IPS DF 6.9 (cell line): ENCODE data around the gene APBB2.

Source experiments
- DNase-seq: peaks from one replicate; pipeline ENCODE4 v3.0.0-alpha.2; 2013; ENCODE audit warnings: low read depth, low spot score
- H3K27ac ChIP-seq: one replicate; pipeline ENCODE4 v1.5.1; 2013; ENCODE audit warnings: low read length, control low read depth
- H3K27me3 ChIP-seq: 2 replicates; pipeline ENCODE4 v1.6.1; 2013; ENCODE audit warnings: mild to moderate bottlenecking, low read length; ENCODE audit not compliant: control insufficient read depth, insufficient read depth
- H3K36me3 ChIP-seq: 2 replicates; pipeline ENCODE4 v1.6.1; 2013; ENCODE audit warnings: low read length; ENCODE audit not compliant: control insufficient read depth, insufficient read depth
- H3K4me1 ChIP-seq: 2 replicates; pipeline ENCODE4 v1.6.1; 2013; ENCODE audit warnings: low read length; ENCODE audit not compliant: control insufficient read depth, insufficient read depth
- H3K4me3 ChIP-seq: 2 replicates; pipeline ENCODE4 v1.5.1; 2013; ENCODE audit warnings: mild to moderate bottlenecking, low read length
- H3K9me3 ChIP-seq: 2 replicates; pipeline ENCODE4 v1.6.1; 2013; ENCODE audit warnings: low read length, inconsistent platforms; ENCODE audit not compliant: control insufficient read depth, insufficient read depth
- WGBS: extraction: QIAGEN DNeasy Blood & Tissue Kit; methylation state at CpG from one replicate; pipeline ENCODE4 v1.1.7; 2013; ENCODE audit warnings: mixed read lengths, missing lambda C conversion rate; ENCODE audit not compliant: insufficient read length, insufficient coverage; 5-methylcytosine and 5-hydroxymethylcytosine counted together

Gene APBB2

DNA sequence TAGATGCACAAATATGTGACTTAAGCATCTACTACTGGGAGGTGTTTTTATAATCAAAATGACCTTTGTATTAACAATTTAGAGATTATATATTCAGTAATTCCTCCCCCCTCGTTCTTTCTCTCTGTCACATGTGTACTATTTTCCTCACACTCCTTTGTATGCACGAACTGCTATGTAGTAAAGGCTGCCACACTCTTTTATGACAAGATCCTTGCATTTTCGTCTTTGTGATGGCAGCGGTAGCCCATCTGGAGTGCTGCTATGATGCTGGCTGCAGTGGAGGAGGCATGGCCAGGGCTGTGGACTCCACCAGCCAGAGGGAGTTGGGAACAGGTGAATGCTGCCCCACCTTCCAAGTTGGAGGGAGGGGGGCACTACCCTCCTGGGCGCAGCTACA lies 248.3 kb downstream of the APBB2 start:
- no peak overlapping the region for H3K4me3 ChIP-seq
- H3K9me3 ChIP-seq, result no peaks in the 10 kb centered on the region
- no peak for DNase-seq
- H3K36me3 ChIP-seq, result no peaks in the 10 kb centered on the region; the same call in 1 of the 2 replicates
- H3K27ac ChIP-seq, result no peak overlapping the region
- H3K27me3 ChIP-seq, result no peaks in the 10 kb centered on the region
- no CpG with 5 or more reads among the region's 5 CpGs for WGBS
- H3K4me1 ChIP-seq, result no peaks in the 10 kb centered on the region; the same call in 1 of the 2 replicates

- Histone ChIP-seq H3K27me3 (no peaks in the 10 kb centered on the region), H3K27ac (no peak overlapping the region), H3K36me3 (no peaks in the 10 kb centered on the region; the same call in 1 of the 2 replicates), H3K4me1 (no peaks in the 10 kb centered on the region; the same call in 1 of the 2 replicates), H3K4me3 (no peak overlapping the region), H3K9me3 (no peaks in the 10 kb centered on the region)
- DNase-seq, result no peak
- 100% methylated on average over 1 of the region's 1 CpG for WGBS
These were observed 250.4 kb downstream of the APBB2 start for GRCh38 chr4:40963897-40964478.

DNA sequence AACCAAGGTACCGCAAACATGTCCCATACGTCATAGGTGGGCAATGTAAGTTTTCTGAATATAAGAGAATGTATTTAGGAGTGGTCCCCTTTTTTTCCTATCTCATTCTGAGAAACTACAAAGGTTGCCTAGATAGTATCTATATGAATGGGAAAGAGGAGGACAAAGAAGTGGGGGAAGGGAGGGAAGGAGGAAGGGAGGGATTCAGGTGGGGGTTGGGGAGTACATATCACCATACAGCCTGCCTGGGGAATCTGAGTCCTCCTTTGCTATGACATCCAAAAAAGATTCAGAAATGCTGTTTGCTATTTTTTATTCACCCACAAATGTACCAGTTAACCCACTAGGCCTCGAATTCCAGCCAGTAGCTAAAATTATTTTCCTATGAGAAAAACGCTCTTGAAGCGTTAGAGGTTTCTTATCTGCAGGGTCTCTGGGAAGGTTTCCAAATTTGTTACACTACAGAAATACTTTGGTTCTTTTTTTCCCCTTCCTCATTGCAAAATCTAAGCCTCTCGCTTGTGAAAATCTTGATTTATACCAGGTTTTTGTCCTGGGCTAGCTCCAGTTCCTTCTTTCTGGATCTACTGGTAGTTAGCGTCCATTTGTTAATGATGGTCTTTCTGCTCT lies 251.7 kb downstream of the APBB2 start:
- H3K9me3 ChIP-seq, result no peaks in the 10 kb centered on the region
- DNase-seq, result no peak
- H3K36me3 ChIP-seq, result no peaks in the 10 kb centered on the region; the same call in 1 of the 2 replicates
- WGBS, result no CpG with 5 or more reads among the region's 7 CpGs
- no peak overlapping the region for H3K4me3 ChIP-seq
- H3K4me1 ChIP-seq, result no peaks in the 10 kb centered on the region; the same call in 1 of the 2 replicates
- no peaks in the 10 kb centered on the region for H3K27me3 ChIP-seq
- no peak overlapping the region for H3K27ac ChIP-seq

GRCh38 chr4:40960941-40961340 lies 253.4 kb downstream of the APBB2 start:
- Histone ChIP-seq H3K36me3 (no peaks in the 10 kb centered on the region), H3K9me3 (no peaks in the 10 kb centered on the region), H3K27ac (no peak overlapping the region), H3K4me1 (no peaks in the 10 kb centered on the region; the same call in 1 of the 2 replicates), H3K27me3 (no peaks in the 10 kb centered on the region), H3K4me3 (no peak overlapping the region)
- no peak for DNase-seq
- no CpG with 5 or more reads among the region's 1 CpG for WGBS

DNA sequence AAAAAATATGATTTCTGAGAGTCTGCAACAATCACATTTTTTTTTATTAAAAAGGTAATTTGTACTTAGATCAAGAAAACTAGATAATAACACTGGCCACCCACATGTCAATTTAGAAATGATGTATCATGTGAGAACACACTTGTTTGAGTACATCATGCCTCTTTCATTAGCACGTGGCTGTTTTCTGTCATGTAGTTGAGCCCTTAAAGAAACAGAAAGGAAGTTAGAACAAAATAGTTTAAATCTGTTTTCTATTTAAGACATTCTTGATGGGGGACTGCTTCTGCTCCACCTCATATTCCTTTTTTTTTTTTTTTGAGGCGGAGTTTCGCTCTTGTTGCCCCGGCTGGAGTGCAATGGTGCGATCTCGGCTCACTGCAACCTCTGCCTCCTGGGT lies 257.1 kb downstream of the APBB2 start:
- WGBS, result no CpG with 5 or more reads among the region's 6 CpGs
- H3K27me3 ChIP-seq, result no peaks in the 10 kb centered on the region
- H3K9me3 ChIP-seq, result no peaks in the 10 kb centered on the region
- H3K4me3 ChIP-seq, result no peak overlapping the region
- H3K27ac ChIP-seq, result no peak overlapping the region
- H3K36me3 ChIP-seq, result no peaks in the 10 kb centered on the region
- H3K4me1 ChIP-seq, result peaks cover 1% of the 10 kb centered on the region; the same call in 1 of the 2 replicates
- no peak for DNase-seq

DNA sequence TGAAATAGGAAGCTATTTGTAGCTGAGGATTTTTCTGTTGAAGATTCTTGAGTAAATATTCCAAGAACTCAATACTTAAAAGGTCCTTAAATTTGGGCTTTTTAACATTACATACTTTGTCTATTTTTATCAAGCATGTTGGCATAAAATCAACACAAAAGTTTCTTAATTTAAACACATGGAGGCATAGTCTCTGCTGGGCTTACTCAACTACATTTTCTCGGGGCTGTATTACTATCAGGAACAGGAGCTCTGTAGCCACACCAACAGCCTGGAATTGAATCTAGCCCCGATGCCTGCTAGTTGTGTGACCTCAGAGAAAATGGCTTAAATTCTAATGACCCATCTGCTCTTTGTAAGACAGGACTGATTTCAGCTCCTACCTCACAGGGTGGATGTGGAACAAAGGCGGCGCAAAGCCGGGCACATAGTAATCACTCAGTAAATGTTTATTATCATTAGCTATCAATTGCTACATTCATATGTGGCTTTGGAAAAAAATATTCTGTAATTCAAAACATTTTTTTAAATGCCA lies 257.6 kb downstream of the APBB2 start:
- Histone ChIP-seq H3K9me3 (no peaks in the 10 kb centered on the region), H3K4me3 (no peak overlapping the region), H3K36me3 (no peaks in the 10 kb centered on the region), H3K27me3 (no peaks in the 10 kb centered on the region), H3K4me1 (peaks cover 1% of the 10 kb centered on the region; the same call in 1 of the 2 replicates), H3K27ac (no peak overlapping the region)
- no peak for DNase-seq
- no CpG with 5 or more reads among the region's 5 CpGs for WGBS

- Histone ChIP-seq H3K36me3 (no peaks in the 10 kb centered on the region), H3K4me1 (peaks cover 1% of the 10 kb centered on the region; the same call in 1 of the 2 replicates), H3K4me3 (no peak overlapping the region), H3K27ac (no peak overlapping the region), H3K9me3 (no peaks in the 10 kb centered on the region), H3K27me3 (no peaks in the 10 kb centered on the region)
- no CpG with 5 or more reads among the region's 8 CpGs for WGBS
- DNase-seq, result no peak
These were observed 260.2 kb downstream of the APBB2 start for GRCh38 chr4:40954088-40954668.

GRCh38 chr4:40953283-40954087 lies 260.9 kb downstream of the APBB2 start:
- DNase-seq, result no peak
- no CpG with 5 or more reads among the region's 12 CpGs for WGBS
- H3K27me3 ChIP-seq, result no peaks in the 10 kb centered on the region
- no peak overlapping the region for H3K27ac ChIP-seq
- no peaks in the 10 kb centered on the region for H3K36me3 ChIP-seq
- no peaks in the 10 kb centered on the region for H3K9me3 ChIP-seq
- no peak overlapping the region for H3K4me3 ChIP-seq
- peaks cover 1% of the 10 kb centered on the region; the same call in 1 of the 2 replicates for H3K4me1 ChIP-seq

GRCh38 chr4:40952672-40953071 lies 261.7 kb downstream of the APBB2 start:
- Histone ChIP-seq H3K36me3 (no peaks in the 10 kb centered on the region), H3K27ac (no peak overlapping the region), H3K4me1 (peaks cover 1% of the 10 kb centered on the region; the same call in 1 of the 2 replicates), H3K27me3 (no peaks in the 10 kb centered on the region), H3K9me3 (no peaks in the 10 kb centered on the region), H3K4me3 (no peak overlapping the region)
- WGBS, result no CpG with 5 or more reads among the region's 7 CpGs
- no peak for DNase-seq

DNA sequence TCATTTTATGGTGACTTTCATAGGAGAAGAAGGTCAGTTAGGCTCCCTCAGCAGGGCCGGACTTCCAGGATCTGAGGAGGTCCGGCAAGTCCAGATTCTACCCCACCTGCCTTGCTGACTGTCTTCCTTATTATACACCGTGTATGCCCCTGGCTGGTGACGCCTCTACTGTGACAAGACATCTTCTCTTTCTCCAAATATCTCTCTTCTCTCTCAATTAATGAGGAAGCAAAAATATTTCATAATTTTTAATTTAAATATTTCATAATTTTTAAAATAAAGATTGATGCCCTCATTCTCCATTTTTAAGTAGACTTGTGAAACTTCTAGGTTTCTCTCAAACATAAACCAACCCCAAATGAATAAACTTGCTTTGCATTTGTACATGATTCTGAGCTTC lies 262.1 kb downstream of the APBB2 start:
- Histone ChIP-seq H3K27me3 (no peaks in the 10 kb centered on the region), H3K9me3 (no peaks in the 10 kb centered on the region), H3K4me1 (peaks cover 1% of the 10 kb centered on the region; the same call in 1 of the 2 replicates), H3K36me3 (no peaks in the 10 kb centered on the region), H3K4me3 (no peak overlapping the region), H3K27ac (no peak overlapping the region)
- no peak for DNase-seq
- WGBS, result no CpG with 5 or more reads among the region's 4 CpGs
